ENCODE measurements around the gene QSER1. TPM values are rescaled to one million over a fixed set of nuclear protein-coding genes. Genes with fewer than 3 reads are reported as not detected.

The QSER1 gene
- total RNA-seq, 1 experiment from 2014 or later, result 54.8 TPM

DNA sequence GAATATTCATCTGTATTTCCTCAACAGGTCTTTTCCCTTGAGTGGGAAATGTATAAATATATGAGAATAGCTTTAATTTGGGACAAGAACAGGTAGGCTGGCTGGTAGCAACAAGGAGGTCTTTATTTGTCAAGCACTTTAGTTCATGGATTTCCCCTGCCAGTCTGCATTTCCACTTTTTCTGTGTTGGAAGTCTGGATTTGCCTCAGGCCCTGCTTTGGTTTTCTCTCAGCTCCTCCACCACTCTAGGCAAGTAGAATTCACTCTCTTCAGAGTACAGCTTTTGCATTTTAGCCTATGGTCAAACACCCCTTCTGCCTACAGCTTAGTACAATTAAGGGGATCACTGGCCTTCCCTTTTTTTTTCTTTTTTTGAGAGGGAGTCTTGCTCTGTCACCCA lies 57.1 kb downstream of the QSER1 start:
- H3K4me1 Mint-ChIP-seq (ENCODE audit: low read depth, unreplicated experiment), result no peaks in the 10 kb centered on the region
- TF ChIP-seq, protein P1, sequence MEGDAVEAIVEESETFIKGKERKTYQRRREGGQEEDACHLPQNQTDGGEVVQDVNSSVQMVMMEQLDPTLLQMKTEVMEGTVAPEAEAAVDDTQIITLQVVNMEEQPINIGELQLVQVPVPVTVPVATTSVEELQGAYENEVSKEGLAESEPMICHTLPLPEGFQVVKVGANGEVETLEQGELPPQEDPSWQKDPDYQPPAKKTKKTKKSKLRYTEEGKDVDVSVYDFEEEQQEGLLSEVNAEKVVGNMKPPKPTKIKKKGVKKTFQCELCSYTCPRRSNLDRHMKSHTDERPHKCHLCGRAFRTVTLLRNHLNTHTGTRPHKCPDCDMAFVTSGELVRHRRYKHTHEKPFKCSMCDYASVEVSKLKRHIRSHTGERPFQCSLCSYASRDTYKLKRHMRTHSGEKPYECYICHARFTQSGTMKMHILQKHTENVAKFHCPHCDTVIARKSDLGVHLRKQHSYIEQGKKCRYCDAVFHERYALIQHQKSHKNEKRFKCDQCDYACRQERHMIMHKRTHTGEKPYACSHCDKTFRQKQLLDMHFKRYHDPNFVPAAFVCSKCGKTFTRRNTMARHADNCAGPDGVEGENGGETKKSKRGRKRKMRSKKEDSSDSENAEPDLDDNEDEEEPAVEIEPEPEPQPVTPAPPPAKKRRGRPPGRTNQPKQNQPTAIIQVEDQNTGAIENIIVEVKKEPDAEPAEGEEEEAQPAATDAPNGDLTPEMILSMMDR (IDR thresholded peaks at IDR 0.05; ENCODE audit: unreplicated experiment), result no peak
- CTCF ChIA-PET, result no interaction called here
- H3K36me3 Mint-ChIP-seq (ENCODE audit: insufficient read depth, unreplicated experiment), result no peaks in the 10 kb centered on the region
- no peaks in the 10 kb centered on the region for H3K9me3 Mint-ChIP-seq (ENCODE audit: low read depth, unreplicated experiment)
- no peak overlapping the region for H3K4me3 Mint-ChIP-seq (ENCODE audit: low read depth, unreplicated experiment)
- no TSS peak for BruUV-seq (replicated peaks)
- H3K27ac Mint-ChIP-seq (ENCODE audit: unreplicated experiment), result no peak overlapping the region
- no peak for DNase-seq
- H3K27me3 Mint-ChIP-seq (ENCODE audit: unreplicated experiment), result no peaks in the 10 kb centered on the region
- intact Hi-C loops (cut with micrococcal nuclease; ENCODE audit: unreplicated experiment), result loop anchor here (5.0 kb wide), 1 partner anchor 142 kb away; no protein-coding TSS in a partner anchor

DNA sequence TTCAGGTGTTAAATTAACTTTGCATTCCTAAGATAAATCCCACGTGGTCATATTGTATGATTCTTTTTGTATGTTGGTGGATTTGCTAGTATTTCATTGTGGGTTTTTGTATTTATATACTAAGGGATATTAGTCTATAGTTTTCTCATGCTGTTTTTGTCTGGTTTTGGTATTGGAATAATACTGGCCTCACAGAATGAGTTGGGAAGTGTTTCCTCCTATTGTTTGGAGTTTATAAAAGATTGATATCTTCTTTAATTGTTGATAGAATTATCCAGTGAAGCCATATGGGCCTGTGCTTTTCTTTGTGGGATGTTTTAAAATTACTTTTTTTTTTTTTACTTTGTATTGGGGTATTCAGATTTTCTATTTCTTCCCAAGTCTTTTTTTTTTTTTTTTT lies 59.8 kb downstream of the QSER1 start:
- CTCF ChIA-PET, result interaction anchor here (0.7 kb wide), 1 partner anchor 87 kb away, joined by 8 read pairs; no protein-coding TSS in a partner anchor
- no peaks in the 10 kb centered on the region for H3K9me3 Mint-ChIP-seq (ENCODE audit: low read depth, unreplicated experiment)
- no peaks in the 10 kb centered on the region for H3K27me3 Mint-ChIP-seq (ENCODE audit: unreplicated experiment)
- no peak overlapping the region for H3K27ac Mint-ChIP-seq (ENCODE audit: unreplicated experiment)
- intact Hi-C loops (cut with micrococcal nuclease; ENCODE audit: unreplicated experiment), result loop anchor here (5.0 kb wide), 1 partner anchor 145 kb away; no protein-coding TSS in a partner anchor
- TF ChIP-seq, protein P1 (IDR thresholded peaks at IDR 0.05; ENCODE audit: unreplicated experiment), result no peak
- no peaks in the 10 kb centered on the region for H3K36me3 Mint-ChIP-seq (ENCODE audit: insufficient read depth, unreplicated experiment)
- DNase-seq, result no peak
- BruUV-seq (replicated peaks), result no TSS peak
- no peak overlapping the region for H3K4me3 Mint-ChIP-seq (ENCODE audit: low read depth, unreplicated experiment)
- H3K4me1 Mint-ChIP-seq (ENCODE audit: low read depth, unreplicated experiment), result no peaks in the 10 kb centered on the region

DNA sequence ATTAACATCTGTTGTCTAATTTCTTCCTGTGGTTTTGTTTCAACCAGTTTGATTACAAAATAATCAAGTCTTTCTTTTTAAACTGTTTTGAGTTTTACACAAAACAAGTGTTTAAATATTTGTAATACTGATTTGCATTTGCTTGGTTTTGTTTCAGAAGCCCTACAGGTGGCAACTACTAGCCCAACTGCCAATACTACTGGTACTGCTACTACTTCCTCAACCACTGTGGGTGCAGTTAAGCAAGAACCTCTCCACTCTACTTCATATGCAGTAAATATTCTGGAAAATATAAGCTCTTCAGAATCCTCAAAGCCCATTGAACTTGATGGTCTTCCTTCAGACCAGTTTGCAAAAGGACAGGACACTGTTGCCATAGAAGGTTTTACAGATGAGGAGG lies 61.1 kb downstream of the QSER1 start:
- Mint-ChIP-seq H3K36me3 (ENCODE audit: insufficient read depth, unreplicated experiment) (no peaks in the 10 kb centered on the region), H3K27ac (ENCODE audit: unreplicated experiment) (no peak overlapping the region), H3K4me1 (ENCODE audit: low read depth, unreplicated experiment) (no peaks in the 10 kb centered on the region), H3K4me3 (ENCODE audit: low read depth, unreplicated experiment) (no peak overlapping the region), H3K27me3 (ENCODE audit: unreplicated experiment) (no peaks in the 10 kb centered on the region), H3K9me3 (ENCODE audit: low read depth, unreplicated experiment) (no peaks in the 10 kb centered on the region)
- CTCF ChIA-PET, result no interaction called here
- no peak for DNase-seq
- intact Hi-C loops (cut with micrococcal nuclease; ENCODE audit: unreplicated experiment), result loop anchor here (5.0 kb wide), 1 partner anchor 146 kb away; no protein-coding TSS in a partner anchor
- no TSS peak for BruUV-seq (replicated peaks)
- TF ChIP-seq, protein P1 (IDR thresholded peaks at IDR 0.05; ENCODE audit: unreplicated experiment), result no peak

DNA sequence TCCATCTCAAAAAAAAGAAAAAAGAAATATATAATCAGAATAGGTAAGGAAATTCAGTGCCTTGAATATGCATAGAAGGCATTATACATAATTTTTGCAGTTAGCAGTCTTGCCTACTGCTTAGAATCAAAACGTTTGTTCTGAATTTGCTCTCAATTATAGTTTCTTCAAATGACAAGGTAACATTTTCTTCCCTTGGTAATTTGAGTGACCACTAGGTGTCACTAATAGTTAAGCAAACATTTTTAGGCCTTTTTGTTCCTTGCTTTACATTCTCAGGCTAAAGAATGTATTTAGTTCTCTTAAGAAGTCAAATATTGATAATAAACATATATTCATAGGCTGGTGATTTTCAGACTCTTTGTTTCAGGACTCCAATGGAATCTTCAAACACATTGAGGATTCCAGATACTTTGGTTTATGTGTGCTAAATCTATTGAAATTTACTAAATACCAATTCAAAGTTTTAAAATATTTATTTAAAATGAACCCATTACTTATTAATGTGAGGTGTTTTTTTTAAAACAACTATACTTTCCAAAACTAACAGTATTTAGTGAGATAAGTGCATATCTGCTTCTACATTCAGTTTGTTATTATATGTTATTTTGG lies 68.0 kb downstream of the QSER1 start:
- H3K9me3 Mint-ChIP-seq (ENCODE audit: low read depth, unreplicated experiment), result no peaks in the 10 kb centered on the region
- no TSS peak for BruUV-seq (replicated peaks)
- no peaks in the 10 kb centered on the region for H3K36me3 Mint-ChIP-seq (ENCODE audit: insufficient read depth, unreplicated experiment)

More for the DNA sequence above, 68.0 kb downstream of the QSER1 start:
- TF ChIP-seq, protein P1 (IDR thresholded peaks at IDR 0.05; ENCODE audit: unreplicated experiment), result no peak
- H3K4me1 Mint-ChIP-seq (ENCODE audit: low read depth, unreplicated experiment), result no peaks in the 10 kb centered on the region
- intact Hi-C loops (cut with micrococcal nuclease; ENCODE audit: unreplicated experiment), result loop anchor here (1.0 kb wide), 1 partner anchor 105 kb away; no protein-coding TSS in a partner anchor
- CTCF ChIA-PET, result interaction anchor here (1.5 kb wide), 1 partner anchor 105 kb away, joined by 4 read pairs; no protein-coding TSS in a partner anchor
- DNase-seq, result no peak
- H3K4me3 Mint-ChIP-seq (ENCODE audit: low read depth, unreplicated experiment), result no peak overlapping the region
- no peak overlapping the region for H3K27ac Mint-ChIP-seq (ENCODE audit: unreplicated experiment)
- no peaks in the 10 kb centered on the region for H3K27me3 Mint-ChIP-seq (ENCODE audit: unreplicated experiment)
